GM18505 (cell line): ENCODE data around the gene ZNF367.

Source experiments
- ATAC-seq: cut with Tn5 transposase; IDR thresholded peaks from one replicate; pipeline ENCODE4 v1.9.1; 2021; ENCODE audit not compliant: unreplicated experiment
- POLR2A ChIP-seq: IDR thresholded peaks from 4 replicates; pipeline ENCODE4 v1.6.1; 2011; ENCODE audit warnings: borderline replicate concordance; ENCODE audit not compliant: insufficient read depth, insufficient read length; ENCODE audit errors: extremely low read depth

The ZNF367 gene

GRCh38 chr9:96418083-96418919 lies at the start of gene ZNF367:
Gene ZNF367 (minus strand): TSS chr9:96418370. CDS start chr9:96418032, 338 bp downstream.
- TF ChIP-seq POLR2A: peak; percentile 65
- peak; percentile 58 for ATAC-seq

GRCh38 chr9:96467784-96468183 lies 49.6 kb upstream of the ZNF367 start:
- no peak for ATAC-seq
- no peak for TF ChIP-seq POLR2A

GRCh38 chr9:96464426-96464825 lies 46.3 kb upstream of the ZNF367 start:
- ATAC-seq: no peak
- TF ChIP-seq POLR2A: no peak

- no peak for TF ChIP-seq POLR2A
- ATAC-seq: no peak
These were observed 44.4 kb upstream of the ZNF367 start for GRCh38 chr9:96462541-96462940.

GRCh38 chr9:96461336-96461735 lies 43.2 kb upstream of the ZNF367 start:
- TF ChIP-seq POLR2A: no peak

GRCh38 chr9:96460882-96461281 lies 42.7 kb upstream of the ZNF367 start:
- no peak for TF ChIP-seq POLR2A
- no peak for ATAC-seq

More at GRCh38 chr9:96461336-96461735, 43.2 kb upstream of the ZNF367 start:
- no peak for ATAC-seq

GRCh38 chr9:96460470-96460869 lies 42.3 kb upstream of the ZNF367 start:
- no peak for TF ChIP-seq POLR2A
- no peak for ATAC-seq

- ATAC-seq: no peak
- no peak for TF ChIP-seq POLR2A
These were observed 41.3 kb upstream of the ZNF367 start for GRCh38 chr9:96459268-96460007.

GRCh38 chr9:96458226-96458625 lies 40.1 kb upstream of the ZNF367 start:
- no peak for ATAC-seq
- no peak for TF ChIP-seq POLR2A

GRCh38 chr9:96457266-96457665 lies 39.1 kb upstream of the ZNF367 start:
- no peak for TF ChIP-seq POLR2A
- ATAC-seq: no peak

- no peak for TF ChIP-seq POLR2A
- ATAC-seq: no peak
These were observed 35.5 kb upstream of the ZNF367 start for GRCh38 chr9:96453625-96454024.

GRCh38 chr9:96450613-96451528 lies 32.7 kb upstream of the ZNF367 start:
- TF ChIP-seq POLR2A: no peak
- no peak for ATAC-seq

- TF ChIP-seq POLR2A: peak; percentile 68
- ATAC-seq: peak; percentile 94
These were observed 31.9 kb upstream of the ZNF367 start, which contains the start of gene HABP4 for GRCh38 chr9:96449845-96450612. Gene HABP4 (plus strand): TSS chr9:96450169. CDS start chr9:96450280, 111 bp downstream.

GRCh38 chr9:96449523-96449844 lies 31.3 kb upstream of the ZNF367 start:
- no peak for TF ChIP-seq POLR2A
- peak; percentile 10 for ATAC-seq
